Fibroblast of villous mesenchyme (primary cell): ENCODE measurements around the gene RAD51B. TPM values are rescaled to one million over a fixed set of nuclear protein-coding genes. Genes with fewer than 3 reads are reported as not detected.
"Not testable (repeated sequence)": the region's sequence is repeated elsewhere in the genome, so short reads cannot be mapped to it uniquely, and the experiment has no call there.

Experiments used
- DNase-seq: peaks from one replicate; pipeline ENCODE4 v3.0.0-alpha.2; 2010; ENCODE audit warnings: low read depth
- H3K4me3 ChIP-seq: 2 replicates; pipeline ENCODE4 v1.5.1; 2011; ENCODE audit warnings: low read depth, mild to moderate bottlenecking, low read length
- total RNA-seq: library from RNA; depleted of rRNA; stranded (reverse); fragments of >200 nt; gene quantifications from 2 replicates; pipeline ENCODE4 v1.2.3, GENCODE V29; 2012
- TF ChIP-seq, protein P1 (sequence below): IDR thresholded peaks from 2 replicates; pipeline ENCODE4 v1.5.1; 2012; ENCODE audit warnings: low read depth, mild to moderate bottlenecking, low read length; ENCODE audit not compliant: insufficient read depth

Gene RAD51B
- total RNA-seq, 1 donor: 22.0 TPM

DNA sequence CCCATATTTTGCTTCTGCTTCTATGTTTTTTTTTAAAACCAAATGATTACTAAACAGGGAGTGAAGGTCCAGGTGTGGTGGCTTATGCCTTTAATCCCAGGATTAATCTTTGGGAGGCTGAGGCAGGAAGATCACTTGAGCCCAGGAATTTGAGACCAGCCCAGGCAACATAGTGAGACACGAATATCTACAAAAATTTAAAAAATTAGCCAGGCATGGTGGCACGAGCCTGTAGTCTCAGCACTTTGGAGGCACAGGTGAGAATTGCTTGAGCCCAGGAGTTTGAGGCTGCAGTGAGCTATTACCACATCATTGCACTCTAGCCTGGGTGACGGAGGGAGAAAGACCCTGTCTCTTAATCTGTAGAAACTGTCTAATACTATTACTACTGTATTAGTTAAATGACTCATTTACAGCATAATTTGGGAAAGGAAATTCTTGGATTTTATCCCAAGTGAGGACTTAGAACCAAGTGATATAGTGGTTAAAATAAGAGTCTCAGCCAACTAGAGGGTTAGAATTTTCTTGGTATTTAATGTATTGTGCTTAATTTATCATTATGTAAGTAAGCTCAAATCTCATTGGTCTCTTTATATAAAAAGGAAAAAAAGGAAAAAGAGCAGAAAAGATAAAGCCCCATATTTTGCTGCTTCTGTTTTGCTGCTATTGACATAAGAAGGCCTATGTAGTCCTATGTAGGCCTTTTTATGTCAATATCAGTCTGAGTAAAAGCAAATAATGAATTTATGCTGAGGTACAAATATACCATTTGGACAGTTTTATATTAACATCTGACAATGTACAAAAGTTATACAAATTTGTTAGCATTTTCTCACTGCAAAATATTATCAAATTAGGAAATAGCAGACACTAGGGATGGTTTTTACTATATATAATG, 163.4 kb downstream of the RAD51B start:
- peak; percentile 22 for DNase-seq
- H3K4me3 ChIP-seq: no peak overlapping the region
- TF ChIP-seq, protein P1, sequence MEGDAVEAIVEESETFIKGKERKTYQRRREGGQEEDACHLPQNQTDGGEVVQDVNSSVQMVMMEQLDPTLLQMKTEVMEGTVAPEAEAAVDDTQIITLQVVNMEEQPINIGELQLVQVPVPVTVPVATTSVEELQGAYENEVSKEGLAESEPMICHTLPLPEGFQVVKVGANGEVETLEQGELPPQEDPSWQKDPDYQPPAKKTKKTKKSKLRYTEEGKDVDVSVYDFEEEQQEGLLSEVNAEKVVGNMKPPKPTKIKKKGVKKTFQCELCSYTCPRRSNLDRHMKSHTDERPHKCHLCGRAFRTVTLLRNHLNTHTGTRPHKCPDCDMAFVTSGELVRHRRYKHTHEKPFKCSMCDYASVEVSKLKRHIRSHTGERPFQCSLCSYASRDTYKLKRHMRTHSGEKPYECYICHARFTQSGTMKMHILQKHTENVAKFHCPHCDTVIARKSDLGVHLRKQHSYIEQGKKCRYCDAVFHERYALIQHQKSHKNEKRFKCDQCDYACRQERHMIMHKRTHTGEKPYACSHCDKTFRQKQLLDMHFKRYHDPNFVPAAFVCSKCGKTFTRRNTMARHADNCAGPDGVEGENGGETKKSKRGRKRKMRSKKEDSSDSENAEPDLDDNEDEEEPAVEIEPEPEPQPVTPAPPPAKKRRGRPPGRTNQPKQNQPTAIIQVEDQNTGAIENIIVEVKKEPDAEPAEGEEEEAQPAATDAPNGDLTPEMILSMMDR: no peak

DNA sequence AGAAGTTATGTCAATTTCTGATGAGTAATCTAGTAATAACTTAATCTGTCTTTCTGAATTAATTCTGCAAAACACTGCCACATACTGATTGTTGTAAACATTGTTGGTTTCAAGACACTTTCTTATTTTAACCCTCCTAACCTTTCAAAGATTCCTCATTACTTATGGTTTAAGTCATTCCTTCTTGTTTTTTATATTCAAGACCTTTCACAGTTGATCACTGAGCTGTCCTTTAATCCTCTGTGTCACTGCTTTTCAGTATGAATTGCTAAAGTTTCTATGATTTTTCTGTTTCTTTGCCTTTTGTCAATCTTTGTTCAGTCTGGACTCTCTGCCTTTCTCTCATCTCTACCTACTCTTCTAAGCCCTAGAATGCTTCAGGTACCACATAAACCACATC, 164.7 kb downstream of the RAD51B start:
- TF ChIP-seq, protein P1: no peak
- no peak overlapping the region for H3K4me3 ChIP-seq
- peak; percentile 12 for DNase-seq

DNA sequence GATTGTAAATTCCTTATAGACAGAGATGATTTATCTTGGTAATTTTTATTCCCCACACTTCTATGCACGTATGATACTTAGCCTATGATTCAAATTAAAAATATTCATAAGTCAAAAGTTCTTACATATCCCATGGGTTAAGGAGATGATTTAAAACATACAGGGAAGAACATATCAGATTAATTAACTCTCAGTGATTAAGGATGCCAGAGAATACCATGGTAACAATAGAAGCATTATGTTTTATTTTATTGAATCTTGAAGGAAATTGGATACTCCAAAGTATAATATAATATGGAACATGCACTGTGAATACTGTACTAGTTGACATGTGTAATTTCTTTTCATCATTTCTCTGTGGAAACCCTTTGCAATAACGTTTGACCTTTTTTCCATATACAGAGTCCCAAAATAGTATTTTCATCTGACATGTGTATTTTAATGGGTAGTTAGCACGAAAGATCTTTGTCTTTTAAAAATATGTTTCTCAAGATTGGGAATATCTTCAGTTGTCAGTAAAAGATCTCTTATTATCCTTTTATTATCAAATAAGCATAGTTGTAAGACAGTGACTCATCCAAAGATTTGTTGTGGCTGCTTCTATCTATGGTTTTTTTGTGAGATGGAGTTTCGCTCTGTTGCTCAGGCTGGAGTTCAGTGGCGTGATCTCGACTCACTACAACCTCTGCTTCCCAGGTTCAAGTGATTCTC, 166.7 kb downstream of the RAD51B start:
- TF ChIP-seq, protein P1: no peak
- peak; percentile 83 for DNase-seq

DNA sequence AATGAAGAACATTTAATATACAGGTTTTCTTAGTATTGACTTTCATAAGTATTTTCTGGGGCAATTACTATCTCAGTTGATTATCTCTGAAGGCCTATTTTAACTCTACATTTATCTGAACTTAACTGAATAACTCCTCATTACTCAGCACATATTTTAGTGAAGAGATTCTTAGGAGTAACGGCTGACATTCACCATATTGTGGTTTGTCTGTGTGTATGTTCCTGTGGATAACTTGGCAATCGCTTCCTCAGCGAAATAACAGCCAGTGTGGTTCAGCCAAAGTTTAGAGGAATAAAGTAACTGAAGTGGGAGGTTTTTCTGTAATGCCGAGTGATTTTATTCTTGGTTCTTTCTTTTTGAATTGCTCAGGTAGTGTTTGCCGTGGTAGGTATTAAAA, 168.0 kb downstream of the RAD51B start:
- peak; percentile 96 for DNase-seq
- H3K4me3 ChIP-seq: no peak overlapping the region
- TF ChIP-seq, protein P1: no peak

More for the DNA sequence above, 166.7 kb downstream of the RAD51B start:
- no peak overlapping the region for H3K4me3 ChIP-seq

DNA sequence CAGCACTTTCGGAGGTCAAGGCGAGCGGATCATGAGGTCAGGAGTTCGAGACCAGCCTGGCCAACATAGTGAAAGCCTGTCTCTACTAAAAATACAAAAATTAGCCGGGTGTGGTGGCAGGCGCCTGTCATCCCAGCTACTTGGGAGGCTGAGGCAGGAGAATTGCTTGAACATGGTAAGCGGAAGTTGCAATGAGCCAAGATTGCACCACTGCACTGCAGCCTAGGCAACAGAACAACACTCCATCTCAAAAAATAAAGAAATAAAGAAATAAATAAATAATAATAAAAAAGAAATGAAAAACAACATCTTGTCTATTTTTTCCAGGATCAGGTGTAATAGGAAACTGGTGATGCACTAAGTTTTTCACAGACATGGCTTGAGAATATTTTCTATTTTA, 168.6 kb downstream of the RAD51B start:
- not testable (repeated sequence) for H3K4me3 ChIP-seq

DNA sequence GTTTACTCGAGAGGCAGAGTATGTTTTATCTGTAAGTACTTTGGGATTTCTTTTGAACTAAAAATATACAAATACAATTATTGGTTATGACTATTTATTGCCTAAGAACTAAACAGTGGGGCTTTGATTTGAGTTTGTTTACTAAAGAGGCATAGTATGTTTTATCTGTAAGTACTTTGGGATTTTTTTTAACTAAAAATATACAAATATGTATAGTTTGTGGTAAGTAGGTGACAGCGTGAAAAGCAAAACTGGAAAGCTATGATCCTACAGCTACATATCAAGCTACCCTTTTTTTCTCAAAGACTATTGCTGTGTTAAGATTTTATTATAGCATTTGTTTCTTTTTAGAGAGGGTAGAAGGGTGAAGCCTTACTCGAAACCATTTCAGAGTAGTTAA, 171.0 kb downstream of the RAD51B start:
- TF ChIP-seq, protein P1: no peak
- DNase-seq: peak; percentile 27
- no peak overlapping the region for H3K4me3 ChIP-seq

More for the DNA sequence above, 168.6 kb downstream of the RAD51B start:
- DNase-seq: not testable (repeated sequence)

DNA sequence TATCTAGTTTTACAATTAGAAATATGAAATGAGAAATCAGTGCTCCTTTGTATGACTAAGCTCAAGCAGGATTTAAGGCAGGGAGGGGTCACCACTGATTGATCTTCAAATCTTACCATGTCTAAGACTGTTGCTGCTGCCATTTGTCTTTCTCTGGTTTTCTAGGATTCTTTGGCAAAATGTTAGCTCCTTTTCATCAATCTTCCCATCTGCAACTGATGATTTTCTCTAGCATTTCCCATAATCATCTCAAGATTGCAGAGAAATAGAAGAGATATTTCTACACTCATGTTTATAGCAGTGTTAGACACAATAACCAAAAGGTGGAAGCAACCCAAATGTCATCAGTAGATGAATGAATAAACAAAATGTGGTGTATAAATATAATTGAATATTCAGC, 175.0 kb downstream of the RAD51B start:
- H3K4me3 ChIP-seq: no peak overlapping the region
- DNase-seq: no peak
- TF ChIP-seq, protein P1: no peak
